Hepatocyte (in vitro differentiated cells): ENCODE measurements around the gene SLC46A2.

Source experiments
- EZH2 ChIP-seq: fragments of 200-600 bp; sonication (generic); IDR thresholded peaks from 2 replicates; pipeline ENCODE4 v1.6.1; 2016; ENCODE audit warnings: antibody characterized with exemption, mild to moderate bottlenecking, borderline replicate concordance
- TF ChIP-seq, protein P1 (sequence below): fragments of 200-600 bp; sonication (generic); IDR thresholded peaks from 2 replicates; pipeline ENCODE4 v1.5.1; 2016; ENCODE audit warnings: antibody characterized with exemption, mild to moderate bottlenecking; ENCODE audit not compliant: poor library complexity

- TF ChIP-seq, protein P1, sequence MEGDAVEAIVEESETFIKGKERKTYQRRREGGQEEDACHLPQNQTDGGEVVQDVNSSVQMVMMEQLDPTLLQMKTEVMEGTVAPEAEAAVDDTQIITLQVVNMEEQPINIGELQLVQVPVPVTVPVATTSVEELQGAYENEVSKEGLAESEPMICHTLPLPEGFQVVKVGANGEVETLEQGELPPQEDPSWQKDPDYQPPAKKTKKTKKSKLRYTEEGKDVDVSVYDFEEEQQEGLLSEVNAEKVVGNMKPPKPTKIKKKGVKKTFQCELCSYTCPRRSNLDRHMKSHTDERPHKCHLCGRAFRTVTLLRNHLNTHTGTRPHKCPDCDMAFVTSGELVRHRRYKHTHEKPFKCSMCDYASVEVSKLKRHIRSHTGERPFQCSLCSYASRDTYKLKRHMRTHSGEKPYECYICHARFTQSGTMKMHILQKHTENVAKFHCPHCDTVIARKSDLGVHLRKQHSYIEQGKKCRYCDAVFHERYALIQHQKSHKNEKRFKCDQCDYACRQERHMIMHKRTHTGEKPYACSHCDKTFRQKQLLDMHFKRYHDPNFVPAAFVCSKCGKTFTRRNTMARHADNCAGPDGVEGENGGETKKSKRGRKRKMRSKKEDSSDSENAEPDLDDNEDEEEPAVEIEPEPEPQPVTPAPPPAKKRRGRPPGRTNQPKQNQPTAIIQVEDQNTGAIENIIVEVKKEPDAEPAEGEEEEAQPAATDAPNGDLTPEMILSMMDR: no peak
- TF ChIP-seq EZH2: no peak
Observed at GRCh38 chr9:112842555-112842954, 48.1 kb downstream of the SLC46A2 start.
